HEK293 (cell line): ENCODE results near the gene TAF5L.

Experiments used
- ZBTB20 ChIP-seq: fragments of 450-650 bp; formaldehyde crosslinking; IDR thresholded peaks from 2 replicates; pipeline ENCODE4 v1.5.1; 2016; ENCODE audit warnings: missing biosample characterization, missing genetic modification characterization
- ZNF121 ChIP-seq: fragments of 450-650 bp; formaldehyde crosslinking; IDR thresholded peaks from 2 replicates; pipeline ENCODE4 v1.5.1; 2016; ENCODE audit warnings: missing biosample characterization, missing genetic modification characterization
- ZNF239 ChIP-seq: fragments of 450-650 bp; formaldehyde crosslinking; IDR thresholded peaks from 2 replicates; pipeline ENCODE4 v1.5.1; 2016; ENCODE audit warnings: missing biosample characterization, missing genetic modification characterization
- ZNF707 ChIP-seq: fragments of 450-650 bp; formaldehyde crosslinking; IDR thresholded peaks from 2 replicates; pipeline ENCODE4 v1.5.1; 2016; ENCODE audit warnings: missing biosample characterization, missing genetic modification characterization
- TF ChIP-seq, protein P1 (sequence below): fragments of 450-650 bp; formaldehyde crosslinking; IDR thresholded peaks from 2 replicates; pipeline ENCODE4 v1.5.1; 2016; ENCODE audit warnings: missing biosample characterization, missing genetic modification characterization
- TF ChIP-seq, protein P2 (sequence below): fragments of 450-650 bp; formaldehyde crosslinking; IDR thresholded peaks from 2 replicates; pipeline ENCODE4 v1.5.1; 2016; ENCODE audit warnings: missing biosample characterization, missing genetic modification characterization
- TF ChIP-seq, protein P3 (sequence below): fragments of 450-650 bp; formaldehyde crosslinking; IDR thresholded peaks from 2 replicates; pipeline ENCODE4 v1.5.1; 2016; ENCODE audit warnings: missing biosample characterization, missing genetic modification characterization

DNA sequence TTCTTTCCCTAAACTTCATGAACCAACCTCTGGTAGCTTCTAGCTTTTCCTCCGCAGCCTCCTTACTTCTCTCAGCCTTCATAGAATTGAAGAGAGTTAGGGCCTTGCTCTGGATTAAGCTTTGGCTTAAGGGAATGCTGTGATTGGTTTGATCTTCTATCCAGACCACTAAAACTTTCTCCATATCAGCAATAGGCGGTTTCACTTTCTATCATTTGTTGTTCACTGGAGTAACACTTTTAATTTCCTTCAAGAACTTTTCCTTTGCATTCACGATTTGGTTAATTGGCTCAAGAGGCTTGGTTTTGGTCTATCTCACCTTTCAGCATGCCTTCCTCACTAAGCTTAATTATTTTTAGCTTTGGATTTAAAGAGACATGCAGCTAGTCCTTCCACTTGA, 5.2 kb upstream of the TAF5L start:
- TF ChIP-seq ZNF121 (tag by site-specific recombination): no peak
- TF ChIP-seq ZNF239 (tag by site-specific recombination): no peak
- TF ChIP-seq, protein P1, sequence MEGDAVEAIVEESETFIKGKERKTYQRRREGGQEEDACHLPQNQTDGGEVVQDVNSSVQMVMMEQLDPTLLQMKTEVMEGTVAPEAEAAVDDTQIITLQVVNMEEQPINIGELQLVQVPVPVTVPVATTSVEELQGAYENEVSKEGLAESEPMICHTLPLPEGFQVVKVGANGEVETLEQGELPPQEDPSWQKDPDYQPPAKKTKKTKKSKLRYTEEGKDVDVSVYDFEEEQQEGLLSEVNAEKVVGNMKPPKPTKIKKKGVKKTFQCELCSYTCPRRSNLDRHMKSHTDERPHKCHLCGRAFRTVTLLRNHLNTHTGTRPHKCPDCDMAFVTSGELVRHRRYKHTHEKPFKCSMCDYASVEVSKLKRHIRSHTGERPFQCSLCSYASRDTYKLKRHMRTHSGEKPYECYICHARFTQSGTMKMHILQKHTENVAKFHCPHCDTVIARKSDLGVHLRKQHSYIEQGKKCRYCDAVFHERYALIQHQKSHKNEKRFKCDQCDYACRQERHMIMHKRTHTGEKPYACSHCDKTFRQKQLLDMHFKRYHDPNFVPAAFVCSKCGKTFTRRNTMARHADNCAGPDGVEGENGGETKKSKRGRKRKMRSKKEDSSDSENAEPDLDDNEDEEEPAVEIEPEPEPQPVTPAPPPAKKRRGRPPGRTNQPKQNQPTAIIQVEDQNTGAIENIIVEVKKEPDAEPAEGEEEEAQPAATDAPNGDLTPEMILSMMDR (tag by site-specific recombination): no peak
- TF ChIP-seq, protein P2, sequence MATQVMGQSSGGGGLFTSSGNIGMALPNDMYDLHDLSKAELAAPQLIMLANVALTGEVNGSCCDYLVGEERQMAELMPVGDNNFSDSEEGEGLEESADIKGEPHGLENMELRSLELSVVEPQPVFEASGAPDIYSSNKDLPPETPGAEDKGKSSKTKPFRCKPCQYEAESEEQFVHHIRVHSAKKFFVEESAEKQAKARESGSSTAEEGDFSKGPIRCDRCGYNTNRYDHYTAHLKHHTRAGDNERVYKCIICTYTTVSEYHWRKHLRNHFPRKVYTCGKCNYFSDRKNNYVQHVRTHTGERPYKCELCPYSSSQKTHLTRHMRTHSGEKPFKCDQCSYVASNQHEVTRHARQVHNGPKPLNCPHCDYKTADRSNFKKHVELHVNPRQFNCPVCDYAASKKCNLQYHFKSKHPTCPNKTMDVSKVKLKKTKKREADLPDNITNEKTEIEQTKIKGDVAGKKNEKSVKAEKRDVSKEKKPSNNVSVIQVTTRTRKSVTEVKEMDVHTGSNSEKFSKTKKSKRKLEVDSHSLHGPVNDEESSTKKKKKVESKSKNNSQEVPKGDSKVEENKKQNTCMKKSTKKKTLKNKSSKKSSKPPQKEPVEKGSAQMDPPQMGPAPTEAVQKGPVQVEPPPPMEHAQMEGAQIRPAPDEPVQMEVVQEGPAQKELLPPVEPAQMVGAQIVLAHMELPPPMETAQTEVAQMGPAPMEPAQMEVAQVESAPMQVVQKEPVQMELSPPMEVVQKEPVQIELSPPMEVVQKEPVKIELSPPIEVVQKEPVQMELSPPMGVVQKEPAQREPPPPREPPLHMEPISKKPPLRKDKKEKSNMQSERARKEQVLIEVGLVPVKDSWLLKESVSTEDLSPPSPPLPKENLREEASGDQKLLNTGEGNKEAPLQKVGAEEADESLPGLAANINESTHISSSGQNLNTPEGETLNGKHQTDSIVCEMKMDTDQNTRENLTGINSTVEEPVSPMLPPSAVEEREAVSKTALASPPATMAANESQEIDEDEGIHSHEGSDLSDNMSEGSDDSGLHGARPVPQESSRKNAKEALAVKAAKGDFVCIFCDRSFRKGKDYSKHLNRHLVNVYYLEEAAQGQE (tag by site-specific recombination): no peak
- TF ChIP-seq, protein P3, sequence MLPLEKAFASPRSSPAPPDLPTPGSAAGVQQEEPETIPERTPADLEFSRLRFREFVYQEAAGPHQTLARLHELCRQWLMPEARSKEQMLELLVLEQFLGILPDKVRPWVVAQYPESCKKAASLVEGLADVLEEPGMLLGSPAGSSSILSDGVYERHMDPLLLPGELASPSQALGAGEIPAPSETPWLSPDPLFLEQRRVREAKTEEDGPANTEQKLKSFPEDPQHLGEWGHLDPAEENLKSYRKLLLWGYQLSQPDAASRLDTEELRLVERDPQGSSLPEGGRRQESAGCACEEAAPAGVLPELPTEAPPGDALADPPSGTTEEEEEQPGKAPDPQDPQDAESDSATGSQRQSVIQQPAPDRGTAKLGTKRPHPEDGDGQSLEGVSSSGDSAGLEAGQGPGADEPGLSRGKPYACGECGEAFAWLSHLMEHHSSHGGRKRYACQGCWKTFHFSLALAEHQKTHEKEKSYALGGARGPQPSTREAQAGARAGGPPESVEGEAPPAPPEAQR (tag by site-specific recombination): no peak
- TF ChIP-seq ZBTB20 (tag by site-specific recombination): no peak
- TF ChIP-seq ZNF707 (tag by site-specific recombination): no peak
